Muscle of arm (tissue), 12 donors: ENCODE data around the gene MRPL12. TPM values are rescaled to one million over a fixed set of nuclear protein-coding genes. Genes with fewer than 3 reads are reported as not detected.

Experiments
- DNase-seq: peaks from one replicate; pipeline ENCODE4 v3.0.0-alpha.2; 2013
- polyA plus RNA-seq, 12 donors: library from polyadenylated mRNA; unstranded; fragments of 120-200 nt; gene quantifications; one replicate each; pipeline ENCODE4 v1.2.1, GENCODE V29; 2013; ENCODE audit not compliant: insufficient read length in 12 of 12

Gene MRPL12
- polyA plus RNA-seq, 12 donors, result 28.6 to 123 (median 48.1) TPM; not detected in 1

GRCh38 chr17:81697261-81698044, 5.7 kb upstream of the MRPL12 start:
- no peak for DNase-seq

- no peak for DNase-seq
Measured at GRCh38 chr17:81700353-81701287, 2.5 kb upstream of the MRPL12 start.

GRCh38 chr17:81701288-81702071, 1.7 kb upstream of the MRPL12 start:
- DNase-seq, result no peak

GRCh38 chr17:81703747-81704654, 834 bp downstream of the MRPL12 start:
- no peak for DNase-seq

GRCh38 chr17:81705518-81706231, 2.5 kb downstream of the MRPL12 start:
- DNase-seq, result no peak

- no peak for DNase-seq
Measured at GRCh38 chr17:81706232-81706611, 3.1 kb downstream of the MRPL12 start.

- no peak for DNase-seq
Measured at GRCh38 chr17:81706757-81707624, 3.8 kb downstream of the MRPL12 start.

GRCh38 chr17:81707725-81708646, 4.8 kb downstream of the MRPL12 start:
- no peak for DNase-seq

- no peak for DNase-seq
Measured at GRCh38 chr17:81708739-81709185, 5.6 kb downstream of the MRPL12 start.

GRCh38 chr17:81710514-81711308, 7.5 kb downstream of the MRPL12 start:
- no peak for DNase-seq

- DNase-seq, result peak; percentile 61
Measured at GRCh38 chr17:81711814-81712467, 8.8 kb downstream of the MRPL12 start, which contains the start of gene SLC25A10. TSS of gene SLC25A10 (plus strand) at chr17:81712284. CDS start at chr17:81712427, 143 bp downstream.

- DNase-seq, result no peak
Measured at GRCh38 chr17:81712468-81713003, 9.4 kb downstream of the MRPL12 start.

- no peak for DNase-seq
Measured at GRCh38 chr17:81713004-81713555, 9.9 kb downstream of the MRPL12 start.

GRCh38 chr17:81713556-81714411, 10.6 kb downstream of the MRPL12 start:
- DNase-seq, result no peak
